Chondrocyte (in vitro differentiated cells): Measurements from ENCODE around the gene CFAP77. TPM values are rescaled to one million over a fixed set of nuclear protein-coding genes. Genes with fewer than 3 reads are reported as not detected.

Source experiments
- DNase-seq: peaks from one replicate; pipeline ENCODE4 v3.0.0; 2021; ENCODE audit warnings: mixed read lengths, low spot score
- H3K27ac Mint-ChIP-seq: one replicate; pipeline ENCODE4 v1.8.0; 2021; ENCODE audit warnings: mild to moderate bottlenecking, moderate library complexity, mixed read lengths; ENCODE audit not compliant: unreplicated experiment
- H3K27me3 Mint-ChIP-seq: 2 replicates; pipeline ENCODE4 v1.8.0; 2021; ENCODE audit warnings: low read depth, mixed read lengths
- H3K36me3 Mint-ChIP-seq: 2 replicates; pipeline ENCODE4 v1.8.0; 2021; ENCODE audit warnings: low read depth, mixed read lengths
- H3K4me1 Mint-ChIP-seq: 2 replicates; pipeline ENCODE4 v1.8.0; 2021; ENCODE audit warnings: low read depth, mild to moderate bottlenecking, mixed read lengths
- H3K4me3 Mint-ChIP-seq: one replicate; pipeline ENCODE4 v1.8.0; 2021; ENCODE audit warnings: mild to moderate bottlenecking, moderate library complexity, mixed read lengths; ENCODE audit not compliant: unreplicated experiment
- H3K9me3 Mint-ChIP-seq: 2 replicates; pipeline ENCODE4 v1.8.0; 2021; ENCODE audit warnings: low read depth, mixed read lengths
- total RNA-seq: library from RNA; stranded (reverse); gene quantifications from 3 replicates; pipeline ENCODE4 v1.2.1, GENCODE V29; 2021
- TF ChIP-seq, protein P1 (sequence below): fragments of 200-600 bp; sonication (generic); IDR thresholded peaks from 2 replicates; pipeline ENCODE4 v1.5.0; 2021; ENCODE audit warnings: antibody characterized with exemption, mild to moderate bottlenecking, moderate library complexity

The CFAP77 gene
- total RNA-seq, 1 donor from 2014 or later = 0.47 TPM

DNA sequence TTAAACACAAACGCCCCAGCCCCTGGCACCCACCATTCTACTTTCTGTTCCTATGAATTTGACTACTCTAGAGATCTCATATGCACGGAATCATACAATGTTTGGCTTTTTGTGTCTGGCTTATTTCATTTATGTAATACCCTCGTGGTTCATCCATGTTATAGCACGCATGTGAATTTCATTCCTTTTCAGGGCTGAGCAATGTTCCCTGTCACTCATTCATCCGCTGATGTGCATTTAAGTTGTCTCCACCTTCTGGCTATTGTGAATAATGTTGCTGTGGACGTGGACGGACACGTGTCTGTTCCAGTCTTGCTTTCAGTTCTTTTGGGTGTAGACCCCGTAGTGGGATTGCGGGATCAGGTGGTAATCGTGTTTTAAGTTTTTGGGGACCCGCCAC lies 92.5 kb downstream of the CFAP77 start:
- H3K27me3 Mint-ChIP-seq = peaks cover 24% of the 10 kb centered on the region
- no peak for DNase-seq
- no peak overlapping the region for H3K27ac Mint-ChIP-seq
- peaks cover 8% of the 10 kb centered on the region for H3K4me1 Mint-ChIP-seq
- TF ChIP-seq, protein P1, sequence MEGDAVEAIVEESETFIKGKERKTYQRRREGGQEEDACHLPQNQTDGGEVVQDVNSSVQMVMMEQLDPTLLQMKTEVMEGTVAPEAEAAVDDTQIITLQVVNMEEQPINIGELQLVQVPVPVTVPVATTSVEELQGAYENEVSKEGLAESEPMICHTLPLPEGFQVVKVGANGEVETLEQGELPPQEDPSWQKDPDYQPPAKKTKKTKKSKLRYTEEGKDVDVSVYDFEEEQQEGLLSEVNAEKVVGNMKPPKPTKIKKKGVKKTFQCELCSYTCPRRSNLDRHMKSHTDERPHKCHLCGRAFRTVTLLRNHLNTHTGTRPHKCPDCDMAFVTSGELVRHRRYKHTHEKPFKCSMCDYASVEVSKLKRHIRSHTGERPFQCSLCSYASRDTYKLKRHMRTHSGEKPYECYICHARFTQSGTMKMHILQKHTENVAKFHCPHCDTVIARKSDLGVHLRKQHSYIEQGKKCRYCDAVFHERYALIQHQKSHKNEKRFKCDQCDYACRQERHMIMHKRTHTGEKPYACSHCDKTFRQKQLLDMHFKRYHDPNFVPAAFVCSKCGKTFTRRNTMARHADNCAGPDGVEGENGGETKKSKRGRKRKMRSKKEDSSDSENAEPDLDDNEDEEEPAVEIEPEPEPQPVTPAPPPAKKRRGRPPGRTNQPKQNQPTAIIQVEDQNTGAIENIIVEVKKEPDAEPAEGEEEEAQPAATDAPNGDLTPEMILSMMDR = no peak
- H3K4me3 Mint-ChIP-seq = no peak overlapping the region
- H3K36me3 Mint-ChIP-seq = no peaks in the 10 kb centered on the region
- H3K9me3 Mint-ChIP-seq = no peaks in the 10 kb centered on the region

DNA sequence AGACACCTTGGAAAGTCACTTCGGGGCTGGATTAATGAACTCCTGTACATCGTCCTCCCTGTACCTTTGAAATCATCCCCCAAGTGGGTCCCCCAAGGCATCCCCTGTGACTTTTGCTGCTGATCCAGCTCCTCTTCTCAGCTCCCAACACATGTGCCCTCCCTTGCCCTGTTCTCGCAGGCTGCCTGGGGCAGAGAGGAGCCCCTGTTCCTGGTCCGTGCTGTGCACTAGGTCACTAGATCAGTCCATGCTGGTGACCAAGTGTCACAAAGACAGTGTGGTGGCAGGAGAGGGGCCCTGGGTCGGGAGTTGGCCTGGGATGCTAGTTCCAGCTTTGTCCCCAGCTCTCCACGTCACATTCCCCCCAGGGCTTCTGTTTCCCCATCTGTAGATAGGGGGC lies 93.1 kb downstream of the CFAP77 start:
- H3K27ac Mint-ChIP-seq = no peak overlapping the region
- peaks cover 14% of the 10 kb centered on the region for H3K4me1 Mint-ChIP-seq
- no peaks in the 10 kb centered on the region for H3K9me3 Mint-ChIP-seq
- H3K27me3 Mint-ChIP-seq = peaks cover 24% of the 10 kb centered on the region
- no peaks in the 10 kb centered on the region for H3K36me3 Mint-ChIP-seq
- TF ChIP-seq, protein P1 = no peak
- no peak for DNase-seq
- H3K4me3 Mint-ChIP-seq = no peak overlapping the region

DNA sequence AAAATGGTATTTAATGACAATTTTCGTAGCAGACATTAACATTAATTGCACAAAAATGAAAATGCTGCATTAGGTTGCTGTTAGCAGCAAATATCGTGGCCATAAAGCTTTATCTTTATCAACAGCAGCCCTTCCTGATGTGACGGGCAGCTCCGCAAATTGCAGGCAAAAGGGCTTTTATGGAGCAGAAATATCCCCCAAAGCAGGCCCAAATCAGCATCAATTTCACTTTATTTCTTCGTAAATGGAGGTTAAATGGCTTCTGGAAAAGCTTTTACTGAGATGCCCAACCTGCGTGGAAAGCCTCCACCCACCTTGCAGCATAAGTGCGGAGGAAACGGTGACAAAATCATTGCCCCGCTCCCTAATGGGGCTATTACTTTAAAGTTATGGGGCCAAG lies 94.5 kb downstream of the CFAP77 start:
- H3K27ac Mint-ChIP-seq = no peak overlapping the region
- H3K9me3 Mint-ChIP-seq = no peaks in the 10 kb centered on the region
- H3K4me1 Mint-ChIP-seq = peaks cover 7% of the 10 kb centered on the region
- peak; percentile 0 for DNase-seq
- H3K4me3 Mint-ChIP-seq = no peak overlapping the region
- peaks cover 24% of the 10 kb centered on the region for H3K27me3 Mint-ChIP-seq
- H3K36me3 Mint-ChIP-seq = no peaks in the 10 kb centered on the region
- TF ChIP-seq, protein P1 = no peak

DNA sequence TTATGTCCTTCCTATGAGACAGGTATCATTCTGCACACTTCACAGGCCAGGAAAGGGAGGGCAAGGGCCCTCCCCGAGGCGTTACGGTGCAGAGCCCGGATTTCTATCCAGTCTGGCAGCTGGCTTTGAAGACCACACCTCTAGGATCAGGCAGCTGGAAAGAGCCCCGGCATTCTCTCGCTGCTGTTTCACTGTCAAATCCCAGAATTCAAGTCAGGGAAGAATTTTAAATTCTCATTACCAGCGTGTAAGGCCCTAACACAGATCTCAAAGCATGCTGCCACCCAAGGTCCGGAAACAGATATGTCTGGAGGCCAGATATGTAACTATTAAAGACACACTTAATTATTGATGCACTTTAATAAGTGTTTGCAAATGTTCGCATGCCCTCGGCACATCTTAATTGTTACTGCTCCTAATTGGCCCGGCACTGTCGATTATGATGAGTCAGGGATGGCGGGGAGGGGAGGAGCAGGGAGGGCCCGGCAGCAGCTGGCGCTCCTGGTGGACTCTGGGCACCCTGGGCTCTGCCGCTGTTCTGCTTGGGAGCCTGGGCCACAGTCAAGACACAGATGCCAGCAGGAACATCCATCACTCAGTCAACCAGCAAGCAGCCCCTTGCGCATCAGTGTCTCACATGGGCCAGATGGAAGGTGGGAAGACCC lies 96.1 kb downstream of the CFAP77 start:
- no peak overlapping the region for H3K27ac Mint-ChIP-seq
- no peak for DNase-seq
- TF ChIP-seq, protein P1 = no peak
- no peaks in the 10 kb centered on the region for H3K36me3 Mint-ChIP-seq
- peaks cover 7% of the 10 kb centered on the region for H3K4me1 Mint-ChIP-seq
- no peaks in the 10 kb centered on the region for H3K9me3 Mint-ChIP-seq
- H3K27me3 Mint-ChIP-seq = peaks cover 27% of the 10 kb centered on the region
- H3K4me3 Mint-ChIP-seq = no peak overlapping the region

- no peaks in the 10 kb centered on the region for H3K9me3 Mint-ChIP-seq
- H3K4me1 Mint-ChIP-seq = peaks cover 7% of the 10 kb centered on the region
- TF ChIP-seq, protein P1 = no peak
- H3K4me3 Mint-ChIP-seq = no peak overlapping the region
- no peak for DNase-seq
- no peaks in the 10 kb centered on the region for H3K36me3 Mint-ChIP-seq
- H3K27me3 Mint-ChIP-seq = peaks cover 29% of the 10 kb centered on the region
- H3K27ac Mint-ChIP-seq = no peak overlapping the region
Observed at GRCh38 chr9:132506977-132507669, 97.1 kb downstream of the CFAP77 start.
